ENCODE data around the gene CCR8.
"Not testable (repeated sequence)": the region's sequence is repeated elsewhere in the genome, so short reads cannot be mapped to it uniquely, and the experiment has no call there.

CCR8 gene

DNA sequence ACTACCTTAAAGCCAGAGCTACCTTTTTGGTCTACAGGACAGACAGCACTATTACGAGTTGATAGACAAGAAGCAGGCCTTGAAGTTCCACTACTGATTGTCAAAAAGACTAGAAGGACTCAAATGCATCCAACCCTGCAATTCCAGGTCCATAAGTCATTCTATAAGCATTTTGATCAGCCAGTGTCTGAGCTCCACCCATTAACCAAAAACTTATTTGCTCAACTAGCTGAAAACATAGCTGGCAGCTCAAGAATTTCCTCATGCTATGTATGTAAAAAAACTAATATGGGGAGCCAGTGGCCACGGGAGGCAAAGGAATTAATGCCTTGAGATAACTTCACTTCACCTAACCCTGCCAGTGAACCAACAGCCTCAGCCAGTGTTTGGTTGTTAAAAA lies 21.6 kb downstream of the CCR8 start:
- not testable (repeated sequence) for DNase-seq

- not testable (repeated sequence) for DNase-seq
These were observed 23.8 kb downstream of the CCR8 start for GRCh38 chr3:39353168-39353927.

DNA sequence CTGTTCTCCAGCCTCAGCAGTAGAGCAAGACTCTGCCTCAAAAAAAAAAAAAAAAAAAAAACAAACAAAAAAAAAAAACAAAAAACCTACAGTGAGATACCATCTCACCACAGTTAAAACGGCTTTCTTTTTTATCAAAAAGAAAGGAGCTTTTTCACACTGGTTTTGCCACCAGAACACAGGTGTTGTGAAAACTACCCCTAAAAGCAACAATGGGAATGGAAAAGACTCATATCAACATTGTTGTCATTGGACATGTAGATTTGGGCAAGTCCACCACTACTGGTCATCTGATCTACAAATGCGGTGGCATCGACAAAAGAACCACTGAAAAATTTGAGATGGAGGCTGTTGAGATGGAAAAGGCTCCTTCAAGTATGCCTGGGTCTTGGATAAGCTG lies 28.8 kb downstream of the CCR8 start:
- no peak for DNase-seq

DNA sequence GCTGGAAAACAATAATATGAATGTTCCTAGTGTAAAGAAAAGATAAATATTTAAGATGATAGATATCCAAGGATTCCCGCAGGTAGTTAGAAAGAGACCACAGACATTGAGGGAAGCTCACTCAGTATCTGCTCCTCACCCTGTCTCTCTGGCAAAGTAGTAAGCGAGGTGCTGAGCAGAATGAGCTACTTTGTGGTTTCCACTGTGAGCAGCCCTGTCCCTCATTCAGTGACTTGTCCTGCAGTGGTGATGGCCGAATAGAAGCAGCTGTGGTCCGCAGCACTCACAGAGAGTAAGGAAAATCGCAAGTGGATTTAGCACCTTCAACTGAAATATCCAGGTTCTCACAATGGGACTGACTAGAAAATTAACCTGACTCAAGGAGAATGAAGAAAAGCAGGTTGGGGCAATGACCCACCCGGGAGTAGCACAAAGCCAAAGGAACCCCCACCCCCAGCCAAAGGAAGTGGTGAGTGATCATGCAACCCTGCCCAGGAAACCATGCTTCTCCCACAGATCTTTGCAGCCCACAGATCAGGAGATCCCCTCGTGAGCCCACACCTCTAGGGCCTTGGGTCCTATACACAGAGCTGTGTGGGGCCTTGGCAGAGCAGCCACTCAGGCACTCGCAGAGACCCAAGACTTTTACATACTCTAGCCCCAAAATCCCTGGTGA lies 31.9 kb downstream of the CCR8 start:
- DNase-seq: no peak

DNA sequence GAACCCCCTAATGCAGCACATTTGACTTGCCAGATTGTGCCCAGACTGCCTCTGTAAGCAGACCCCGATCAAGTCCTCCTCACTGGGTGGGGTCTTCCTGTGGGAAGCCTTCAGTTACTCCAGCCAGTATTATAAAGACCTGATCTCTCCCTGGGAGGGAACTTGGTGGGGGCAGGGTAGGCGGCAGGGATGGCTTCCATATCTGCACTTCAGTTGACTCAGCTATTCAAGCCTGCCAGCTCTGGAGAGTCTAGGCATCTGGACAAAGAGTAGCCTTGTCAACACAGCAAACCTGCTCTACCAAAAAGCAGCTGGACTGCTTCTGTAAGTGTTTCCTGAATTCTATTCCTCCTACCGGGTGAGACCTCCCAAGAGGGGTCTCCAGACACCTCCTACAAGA lies 32.7 kb downstream of the CCR8 start:
- no peak for DNase-seq

- no peak for DNase-seq
These were observed 33.3 kb downstream of the CCR8 start for GRCh38 chr3:39362812-39363211.

- DNase-seq: not testable (repeated sequence)
These were observed 40.9 kb downstream of the CCR8 start for GRCh38 chr3:39370450-39370849.

DNA sequence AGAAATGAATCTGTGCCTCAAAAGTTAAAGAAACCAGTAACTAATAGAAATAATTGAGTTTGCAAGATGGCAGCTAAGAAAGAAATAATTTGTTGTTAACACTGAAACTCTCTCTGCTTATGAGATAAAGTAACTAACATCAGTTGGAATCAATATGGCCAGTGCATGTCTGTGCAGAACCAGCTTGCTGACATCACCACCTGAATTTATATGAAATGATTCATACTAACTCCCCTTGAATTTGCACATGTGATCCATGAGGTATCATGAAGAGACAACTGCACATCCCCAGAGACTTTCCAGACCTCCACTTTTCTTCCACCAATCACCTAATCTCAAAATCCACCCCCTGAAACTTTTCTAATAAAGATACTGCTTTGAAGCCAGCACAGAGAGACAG lies 43.3 kb downstream of the CCR8 start:
- DNase-seq: no peak

- DNase-seq: no peak
These were observed 47.6 kb downstream of the CCR8 start for GRCh38 chr3:39376959-39377634.

DNA sequence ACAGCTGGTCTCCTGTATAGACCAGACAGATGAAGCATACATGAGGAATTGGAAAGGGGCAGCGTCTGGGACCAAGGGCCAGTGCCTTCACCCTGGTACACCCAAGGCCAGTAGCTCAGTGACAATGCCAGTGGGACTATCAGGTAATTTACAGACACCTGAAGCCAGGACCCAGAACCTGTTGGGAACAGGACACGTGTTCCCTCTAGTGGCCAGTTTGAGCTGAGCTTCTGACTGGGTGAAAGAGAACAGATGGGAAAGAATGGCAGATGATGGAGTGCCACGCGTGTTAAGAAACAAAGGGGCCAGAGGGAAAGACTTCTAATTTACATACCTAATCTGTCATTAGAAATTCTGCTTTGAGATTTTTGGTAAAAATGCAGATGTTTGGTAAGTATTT lies 48.6 kb downstream of the CCR8 start:
- DNase-seq: no peak

DNA sequence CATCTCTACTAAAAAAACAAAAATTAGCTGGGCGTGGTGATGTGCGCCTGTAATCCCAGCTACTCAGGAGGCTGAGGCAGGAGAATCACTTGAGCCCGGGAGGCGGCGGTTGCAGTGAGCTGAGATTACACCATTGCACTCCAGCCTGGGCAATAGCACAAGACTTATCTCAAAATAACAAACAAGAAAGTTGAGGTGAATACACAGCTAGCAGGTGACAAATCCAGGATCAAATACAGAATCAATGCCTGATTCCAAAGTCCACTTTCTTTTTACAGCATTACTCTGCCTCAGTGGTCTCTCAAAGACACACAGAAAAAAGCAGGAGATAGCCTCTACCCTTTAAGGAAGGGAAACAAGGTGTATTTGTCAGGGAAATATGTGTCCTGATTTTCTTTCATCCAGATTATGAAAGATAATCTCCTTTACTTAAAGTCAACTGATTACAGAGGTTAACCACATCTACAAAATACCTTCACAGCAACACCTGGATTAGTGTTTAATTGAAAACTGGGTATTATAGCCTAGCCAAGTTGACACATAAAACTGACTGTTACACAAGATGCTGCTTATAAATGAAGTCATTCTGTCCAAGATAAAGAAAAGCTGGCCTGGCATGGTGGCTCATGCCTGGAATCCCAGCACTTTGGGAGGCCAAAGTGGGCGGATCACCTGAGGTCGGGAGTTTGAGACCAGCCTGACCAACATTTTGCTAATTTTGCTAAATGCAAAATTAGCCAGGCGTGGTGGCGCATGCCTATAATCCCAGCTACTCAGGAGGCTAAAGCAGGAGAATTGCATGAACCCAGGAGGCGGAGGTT lies 49.7 kb downstream of the CCR8 start:
- no peak for DNase-seq

GRCh38 chr3:39379778-39380155 lies 50.3 kb downstream of the CCR8 start:
- DNase-seq: no peak

DNA sequence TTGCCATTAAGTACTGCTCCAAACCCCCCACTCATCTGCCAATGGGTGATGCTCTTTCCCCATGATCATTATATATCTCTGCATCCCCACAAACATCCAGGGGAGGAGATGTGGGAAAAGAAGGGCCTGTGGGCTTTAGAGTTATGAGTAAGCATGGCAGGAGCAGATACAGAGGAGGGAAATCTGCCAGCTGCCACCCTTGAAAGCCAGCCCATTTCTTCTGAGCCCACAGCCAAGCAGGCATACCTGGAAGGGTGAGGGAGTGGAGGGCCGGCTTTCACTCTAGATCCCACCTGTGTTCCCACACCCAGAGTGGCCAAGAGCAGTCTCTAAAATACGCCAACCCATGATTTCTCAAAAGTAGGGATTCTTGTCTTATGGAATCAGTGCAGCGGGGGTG lies 51.9 kb downstream of the CCR8 start:
- DNase-seq: no peak

All from activated naive CD4-positive, alpha-beta T cell (primary cell).